Measurements from ENCODE around the gene AP2A2. TPM values are rescaled to one million over a fixed set of nuclear protein-coding genes. Genes with fewer than 3 reads are reported as not detected.
"Not testable (repeated sequence)": the region's sequence is repeated elsewhere in the genome, so short reads cannot be mapped to it uniquely, and the experiment has no call there.

AP2A2 gene
- total RNA-seq, 4 donors from 2014 or later: 33.6 to 76.6 (median 46.4) TPM

GRCh38 chr11:957212-957920, 31.7 kb downstream of the AP2A2 start:
- no peak for TF ChIP-seq POLR2A (IDR thresholded peaks at IDR 0.05)
- no peak for TF ChIP-seq CTCF (IDR thresholded peaks at IDR 0.05)
- H3K4me3 ChIP-seq (ENCODE audit: low read depth, poor library complexity, severe bottlenecking): no peak overlapping the region
- DNase-seq (ENCODE audit: low spot score in 2 of 2): no peak
- intact Hi-C loops (cut with DNase I; ENCODE audit: low total_unique reads): no loop called here
- 53 to 60% methylated on average over 10 to 11 of the region's 11 CpGs for WGBS, 2 donors

DNA sequence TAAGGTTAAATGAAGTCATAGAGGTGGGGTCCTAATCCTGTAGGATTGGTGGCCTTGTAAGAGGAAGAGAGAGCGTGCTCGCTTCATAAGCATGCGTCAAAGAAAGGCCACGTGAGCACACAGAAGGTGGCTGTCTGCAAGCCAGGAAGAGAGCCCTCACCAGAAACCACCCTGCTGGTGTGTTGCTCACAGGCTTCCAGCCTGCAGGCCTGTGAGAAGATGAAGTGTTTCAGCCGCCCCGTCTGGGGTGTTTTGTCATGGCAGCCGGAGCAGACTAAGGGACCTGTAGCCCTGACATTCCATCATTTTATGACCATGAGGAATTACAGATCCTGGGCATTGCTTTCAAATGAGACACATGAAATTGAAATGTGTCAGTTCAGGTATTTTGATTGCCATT, 32.4 kb downstream of the AP2A2 start:
- intact Hi-C loops (cut with DNase I; ENCODE audit: low total_unique reads): no loop called here
- TF ChIP-seq CTCF (IDR thresholded peaks at IDR 0.05) (no peak), POLR2A (IDR thresholded peaks at IDR 0.05) (no peak)
- DNase-seq (ENCODE audit: low spot score in 2 of 2): no peak

DNA sequence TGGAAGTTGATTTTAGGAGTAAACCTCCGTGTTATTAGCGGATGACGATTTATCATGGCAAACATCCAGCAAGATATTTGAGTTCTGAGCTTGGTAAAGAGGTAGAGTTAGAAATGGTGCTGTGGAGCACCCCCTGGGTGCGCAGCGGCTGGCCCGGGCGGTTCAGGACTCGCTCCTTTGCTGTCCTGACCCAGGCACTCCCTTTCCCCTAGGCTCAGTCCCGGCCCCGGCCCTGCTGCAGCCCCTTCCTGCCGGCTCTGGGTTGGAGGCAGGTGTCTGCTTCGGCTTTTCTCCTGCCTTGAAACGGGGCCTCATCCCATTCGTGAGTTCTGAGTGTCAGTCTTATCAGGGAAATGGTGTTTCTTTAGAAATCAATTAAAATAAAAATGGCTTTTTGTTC, 33.4 kb downstream of the AP2A2 start:
- TF ChIP-seq POLR2A (IDR thresholded peaks at IDR 0.05): no peak
- WGBS, 2 donors: 52 to 53% methylated on average over 14 of the region's 14 CpGs
- no peak overlapping the region for H3K4me3 ChIP-seq (ENCODE audit: low read depth, poor library complexity, severe bottlenecking)
- intact Hi-C loops (cut with DNase I; ENCODE audit: low total_unique reads): no loop called here
- DNase-seq (ENCODE audit: low spot score in 2 of 2): no peak

More for the DNA sequence above, 32.4 kb downstream of the AP2A2 start:
- WGBS, 2 donors: 89 to 97% methylated on average over 7 of the region's 7 CpGs
- H3K4me3 ChIP-seq (ENCODE audit: low read depth, poor library complexity, severe bottlenecking): no peak overlapping the region

DNA sequence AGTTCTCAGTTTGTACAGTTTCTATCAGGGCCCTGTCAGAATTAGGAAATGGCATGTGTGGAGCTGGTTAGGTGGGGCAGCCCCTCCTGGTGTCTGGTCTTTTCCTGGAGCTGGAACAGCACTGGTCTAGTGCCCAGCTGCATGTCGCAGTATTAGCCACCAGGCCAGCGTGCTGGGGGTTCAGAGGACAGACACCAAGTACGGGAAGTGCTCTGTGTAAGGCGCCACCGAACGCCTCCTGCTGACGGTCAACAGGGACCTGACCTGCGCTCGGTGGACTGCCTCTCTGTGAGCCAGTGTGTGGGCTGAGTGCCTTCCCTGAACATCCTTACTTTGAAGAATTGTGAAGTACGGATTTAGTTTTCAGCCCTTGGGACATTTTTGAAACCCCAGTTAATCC, 33.9 kb downstream of the AP2A2 start:
- intact Hi-C loops (cut with DNase I; ENCODE audit: low total_unique reads): no loop called here
- WGBS, 2 donors: 87 to 92% methylated on average over 10 of the region's 10 CpGs
- no peak for DNase-seq (ENCODE audit: low spot score in 2 of 2)

GRCh38 chr11:961310-961920, 35.7 kb downstream of the AP2A2 start:
- intact Hi-C loops (cut with DNase I; ENCODE audit: low total_unique reads); H3K4me3 ChIP-seq (ENCODE audit: low read depth, poor library complexity, severe bottlenecking); DNase-seq (ENCODE audit: low spot score in 2 of 2): not testable (repeated sequence)
- WGBS, 2 donors: 91 to 92% methylated on average over 18 of the region's 18 CpGs

More for the DNA sequence above, 33.9 kb downstream of the AP2A2 start:
- no peak for TF ChIP-seq POLR2A (IDR thresholded peaks at IDR 0.05)
- no peak for TF ChIP-seq CTCF (IDR thresholded peaks at IDR 0.05)
- H3K4me3 ChIP-seq (ENCODE audit: low read depth, poor library complexity, severe bottlenecking): no peak overlapping the region

DNA sequence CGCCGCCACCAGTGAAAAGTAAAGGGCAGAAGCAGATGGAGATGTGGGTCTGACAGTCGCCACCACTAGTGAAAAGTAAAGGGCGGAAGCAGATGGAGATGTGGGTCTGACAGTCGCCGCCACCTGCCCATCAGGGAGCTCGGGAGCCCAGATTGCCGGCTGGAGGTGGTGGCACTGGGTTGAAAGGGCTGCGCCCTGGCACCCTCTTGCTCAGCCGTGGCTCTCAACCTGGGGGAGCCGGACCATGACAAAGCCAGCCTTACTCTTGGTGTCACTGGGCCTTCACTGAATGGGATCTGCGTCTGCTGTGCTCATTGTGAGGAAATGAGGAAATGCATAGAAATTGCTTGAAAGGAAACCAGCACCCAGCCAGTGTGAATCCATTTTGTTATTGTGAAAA, 36.3 kb downstream of the AP2A2 start:
- WGBS, 2 donors: 96 to 97% methylated on average over 12 of the region's 12 CpGs
- no peak for TF ChIP-seq CTCF (IDR thresholded peaks at IDR 0.05)
- TF ChIP-seq POLR2A (IDR thresholded peaks at IDR 0.05): no peak
- no peak overlapping the region for H3K4me3 ChIP-seq (ENCODE audit: low read depth, poor library complexity, severe bottlenecking)
- no peak for DNase-seq (ENCODE audit: low spot score in 2 of 2)
- intact Hi-C loops (cut with DNase I; ENCODE audit: low total_unique reads): no loop called here

- WGBS, 2 donors: 94 to 97% methylated on average over 5 of the region's 5 CpGs
Measured at GRCh38 chr11:962688-963087, 37.0 kb downstream of the AP2A2 start.

More at GRCh38 chr11:962688-963087, 37.0 kb downstream of the AP2A2 start:
- H3K4me3 ChIP-seq (ENCODE audit: low read depth, poor library complexity, severe bottlenecking): no peak overlapping the region
- intact Hi-C loops (cut with DNase I; ENCODE audit: low total_unique reads): no loop called here
- TF ChIP-seq CTCF (IDR thresholded peaks at IDR 0.05): no peak
- TF ChIP-seq POLR2A (IDR thresholded peaks at IDR 0.05): no peak
- DNase-seq (ENCODE audit: low spot score in 2 of 2): no peak

Data from lower leg skin (tissue), 4 donors.